Measurements from ENCODE around the gene HNRNPLL. TPM values are rescaled to one million over a fixed set of nuclear protein-coding genes. Genes with fewer than 3 reads are reported as not detected.

Gene HNRNPLL
- total RNA-seq, 3 donors from 2014 or later (not counting 1 experiment from before 2014, with no cell fraction given): 7.3 to 18.4 (median 8.8) TPM

DNA sequence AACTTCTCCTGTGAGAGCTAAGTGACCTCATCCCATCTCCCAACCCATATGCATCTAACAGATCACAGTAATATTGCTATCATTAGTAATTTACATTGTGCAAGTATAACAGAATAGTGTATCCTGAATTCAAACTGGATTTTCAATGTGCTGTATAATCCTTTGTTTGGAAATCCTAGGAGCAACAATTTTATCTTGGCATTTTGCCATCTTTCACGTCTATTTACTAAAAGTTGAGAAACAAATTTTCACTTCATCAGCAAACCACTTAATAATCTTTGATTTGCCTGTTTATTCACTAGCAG, 3.8 kb downstream of the HNRNPLL start:
- peaks cover 0 to 6% of the 10 kb centered on the region in 2 donors for H3K27me3 Mint-ChIP-seq (ENCODE audit: low read depth in 2 of 2)
- H3K4me3 ChIP-seq (ENCODE audit: low read length): no peak overlapping the region
- WGBS (ENCODE audit: insufficient coverage): 61% methylated on average over 1 of the region's 1 CpG
- no peak for ATAC-seq
- H3K4me1 ChIP-seq (ENCODE audit: control insufficient read depth, insufficient read depth, low read length): peaks cover 22% of the 10 kb centered on the region
- intact Hi-C loops (cut with micrococcal nuclease): no loop called here
- H3K4me1 Mint-ChIP-seq: peaks cover 7 to 15% of the 10 kb centered on the region in 2 donors
- H3K4me3 Mint-ChIP-seq: no peak overlapping the region
- no peak for DNase-seq
- no peaks in the 10 kb centered on the region for H3K27me3 ChIP-seq (ENCODE audit: control insufficient read depth, insufficient read depth, low read length)
- H3K9me3 Mint-ChIP-seq: no peaks in the 10 kb centered on the region
- TF ChIP-seq, protein P1, sequence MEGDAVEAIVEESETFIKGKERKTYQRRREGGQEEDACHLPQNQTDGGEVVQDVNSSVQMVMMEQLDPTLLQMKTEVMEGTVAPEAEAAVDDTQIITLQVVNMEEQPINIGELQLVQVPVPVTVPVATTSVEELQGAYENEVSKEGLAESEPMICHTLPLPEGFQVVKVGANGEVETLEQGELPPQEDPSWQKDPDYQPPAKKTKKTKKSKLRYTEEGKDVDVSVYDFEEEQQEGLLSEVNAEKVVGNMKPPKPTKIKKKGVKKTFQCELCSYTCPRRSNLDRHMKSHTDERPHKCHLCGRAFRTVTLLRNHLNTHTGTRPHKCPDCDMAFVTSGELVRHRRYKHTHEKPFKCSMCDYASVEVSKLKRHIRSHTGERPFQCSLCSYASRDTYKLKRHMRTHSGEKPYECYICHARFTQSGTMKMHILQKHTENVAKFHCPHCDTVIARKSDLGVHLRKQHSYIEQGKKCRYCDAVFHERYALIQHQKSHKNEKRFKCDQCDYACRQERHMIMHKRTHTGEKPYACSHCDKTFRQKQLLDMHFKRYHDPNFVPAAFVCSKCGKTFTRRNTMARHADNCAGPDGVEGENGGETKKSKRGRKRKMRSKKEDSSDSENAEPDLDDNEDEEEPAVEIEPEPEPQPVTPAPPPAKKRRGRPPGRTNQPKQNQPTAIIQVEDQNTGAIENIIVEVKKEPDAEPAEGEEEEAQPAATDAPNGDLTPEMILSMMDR (IDR thresholded peaks at IDR 0.05): no peak
- H3K36me3 Mint-ChIP-seq: no peaks in the 10 kb centered on the region
- H3K27ac Mint-ChIP-seq: no peak overlapping the region
- H3K36me3 ChIP-seq (ENCODE audit: control insufficient read depth, insufficient read depth, low read length): no peaks in the 10 kb centered on the region
- no peak overlapping the region for H3K27ac ChIP-seq (ENCODE audit: low read length)
- H3K9me3 ChIP-seq (ENCODE audit: control insufficient read depth, insufficient read depth, low read length): no peaks in the 10 kb centered on the region

DNA sequence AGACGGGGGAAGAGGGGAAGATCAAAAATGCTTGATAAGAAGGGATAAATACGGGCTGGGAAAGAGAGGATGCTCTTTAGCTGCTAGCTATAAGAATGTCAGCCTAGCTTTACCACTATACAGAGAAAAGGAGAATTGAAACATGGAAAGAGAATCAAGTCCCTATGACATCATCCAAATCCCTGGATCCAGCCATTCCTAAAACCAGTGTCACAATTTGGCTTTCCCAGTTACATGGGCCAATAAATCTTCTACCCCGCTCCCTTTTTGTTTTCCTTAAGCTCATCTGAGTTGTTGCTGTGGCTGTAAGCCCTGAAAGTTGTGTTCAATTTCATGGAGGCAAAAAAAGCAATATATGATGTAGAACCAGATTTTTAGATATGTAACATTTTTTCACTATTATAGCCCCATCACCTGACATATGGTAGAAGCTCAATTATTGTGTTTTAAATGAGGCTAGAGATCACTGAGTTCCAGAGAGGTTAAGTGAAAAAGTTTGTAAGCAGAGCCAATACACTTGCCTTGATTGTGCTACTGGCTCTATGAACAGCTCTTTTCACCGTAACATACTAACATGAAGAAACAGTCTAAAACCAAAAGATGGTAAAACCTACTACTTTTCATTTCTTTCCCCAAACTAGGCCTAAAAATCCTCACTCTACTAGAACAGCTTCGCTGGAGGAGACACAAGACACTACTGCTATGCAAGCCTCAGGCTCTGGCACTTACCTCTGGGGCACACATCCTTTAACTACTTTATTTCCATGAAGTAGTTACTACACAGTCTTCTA, 4.3 kb downstream of the HNRNPLL start:
- H3K27me3 Mint-ChIP-seq (ENCODE audit: low read depth in 2 of 2): peaks cover 0 to 3% of the 10 kb centered on the region in 2 donors
- ATAC-seq: no peak
- no peak overlapping the region for H3K27ac Mint-ChIP-seq
- no peaks in the 10 kb centered on the region for H3K9me3 ChIP-seq (ENCODE audit: control insufficient read depth, insufficient read depth, low read length)
- no peak overlapping the region for H3K4me3 Mint-ChIP-seq
- no peaks in the 10 kb centered on the region for H3K36me3 ChIP-seq (ENCODE audit: control insufficient read depth, insufficient read depth, low read length)
- H3K27me3 ChIP-seq (ENCODE audit: control insufficient read depth, insufficient read depth, low read length): no peaks in the 10 kb centered on the region
- H3K27ac ChIP-seq (ENCODE audit: low read length): peak overlapping the region; percentile 15
- DNase-seq: peak in 1 of 2 donors; percentile 38
- intact Hi-C loops (cut with micrococcal nuclease): no loop called here
- H3K4me1 Mint-ChIP-seq: peaks cover 1 to 10% of the 10 kb centered on the region in 2 donors
- TF ChIP-seq, protein P1 (IDR thresholded peaks at IDR 0.05): no peak
- H3K4me1 ChIP-seq (ENCODE audit: control insufficient read depth, insufficient read depth, low read length): peaks cover 16% of the 10 kb centered on the region
- WGBS (ENCODE audit: insufficient coverage): 85% methylated on average over 3 of the region's 5 CpGs
- H3K4me3 ChIP-seq (ENCODE audit: low read length): no peak overlapping the region
- no peaks in the 10 kb centered on the region for H3K9me3 Mint-ChIP-seq
- no peaks in the 10 kb centered on the region for H3K36me3 Mint-ChIP-seq

DNA sequence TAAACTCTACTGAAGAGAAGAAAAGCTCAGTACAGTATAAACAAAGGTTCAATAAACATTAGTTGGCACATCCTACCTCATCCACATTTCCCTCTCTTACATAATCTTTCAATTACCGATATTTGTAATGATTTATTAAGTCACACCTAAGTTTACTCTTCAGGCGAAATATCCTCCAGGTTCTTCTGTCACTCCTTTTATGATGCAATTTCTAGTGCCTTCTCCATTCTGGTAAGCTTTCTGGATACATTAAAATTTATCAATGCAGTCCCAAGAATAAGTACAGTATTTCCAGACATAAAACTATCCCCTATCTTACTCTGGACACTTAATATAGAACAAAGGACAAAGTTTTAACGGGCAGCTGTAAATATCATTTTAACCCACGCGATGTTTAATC, 5.6 kb downstream of the HNRNPLL start:
- no peaks in the 10 kb centered on the region for H3K36me3 ChIP-seq (ENCODE audit: control insufficient read depth, insufficient read depth, low read length)
- WGBS (ENCODE audit: insufficient coverage): 90% methylated on average over 4 of the region's 5 CpGs
- H3K27me3 Mint-ChIP-seq (ENCODE audit: low read depth in 2 of 2): peaks cover 0 to 3% of the 10 kb centered on the region in 2 donors
- ATAC-seq (no peak), DNase-seq (no peak)
- no peak overlapping the region for H3K27ac Mint-ChIP-seq
- intact Hi-C loops (cut with micrococcal nuclease): no loop called here
- H3K9me3 Mint-ChIP-seq: no peaks in the 10 kb centered on the region
- no peaks in the 10 kb centered on the region for H3K36me3 Mint-ChIP-seq
- no peak overlapping the region for H3K27ac ChIP-seq (ENCODE audit: low read length)
- TF ChIP-seq, protein P1 (IDR thresholded peaks at IDR 0.05): no peak
- H3K4me1 ChIP-seq (ENCODE audit: control insufficient read depth, insufficient read depth, low read length): peaks cover 11% of the 10 kb centered on the region
- peaks cover 0 to 5% of the 10 kb centered on the region in 2 donors for H3K4me1 Mint-ChIP-seq
- no peaks in the 10 kb centered on the region for H3K9me3 ChIP-seq (ENCODE audit: control insufficient read depth, insufficient read depth, low read length)
- no peaks in the 10 kb centered on the region for H3K27me3 ChIP-seq (ENCODE audit: control insufficient read depth, insufficient read depth, low read length)
- no peak overlapping the region for H3K4me3 Mint-ChIP-seq
- H3K4me3 ChIP-seq (ENCODE audit: low read length): no peak overlapping the region

DNA sequence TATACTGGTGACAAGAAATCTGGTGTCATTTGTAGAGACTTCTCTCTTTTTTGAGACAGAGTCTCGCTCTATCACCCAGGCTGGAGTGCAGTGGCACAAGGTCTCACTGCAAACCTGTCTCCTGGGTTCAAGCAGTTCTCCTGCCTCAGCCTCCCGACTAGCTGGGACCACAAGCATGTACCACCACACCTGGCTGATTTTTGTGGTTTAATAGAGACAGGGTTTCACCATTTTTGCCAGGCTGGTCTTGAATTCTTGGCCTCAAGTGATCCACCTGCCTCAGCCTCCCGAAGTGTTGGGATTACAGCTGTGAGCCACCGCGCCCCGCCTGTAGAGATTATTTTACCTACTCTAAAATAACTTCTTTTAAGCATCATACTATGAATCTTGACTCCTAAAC, 6.5 kb downstream of the HNRNPLL start:
- Histone ChIP-seq H3K4me1 (ENCODE audit: control insufficient read depth, insufficient read depth, low read length) (peaks cover 7% of the 10 kb centered on the region), H3K27me3 (ENCODE audit: control insufficient read depth, insufficient read depth, low read length) (no peaks in the 10 kb centered on the region), H3K36me3 (ENCODE audit: control insufficient read depth, insufficient read depth, low read length) (no peaks in the 10 kb centered on the region), H3K9me3 (ENCODE audit: control insufficient read depth, insufficient read depth, low read length) (no peaks in the 10 kb centered on the region), H3K4me3 (ENCODE audit: low read length) (no peak overlapping the region), H3K27ac (ENCODE audit: low read length) (no peak overlapping the region)
- ATAC-seq (no peak), DNase-seq (no peak)
- no peaks in the 10 kb centered on the region for H3K36me3 Mint-ChIP-seq
- WGBS (ENCODE audit: insufficient coverage): 80% methylated on average over 6 of the region's 6 CpGs
- H3K4me3 Mint-ChIP-seq: no peak overlapping the region
- intact Hi-C loops (cut with micrococcal nuclease): no loop called here
- H3K9me3 Mint-ChIP-seq: no peaks in the 10 kb centered on the region
- TF ChIP-seq, protein P1 (IDR thresholded peaks at IDR 0.05): no peak
- peaks cover 0 to 3% of the 10 kb centered on the region in 2 donors for H3K27me3 Mint-ChIP-seq (ENCODE audit: low read depth in 2 of 2)
- H3K27ac Mint-ChIP-seq: no peak overlapping the region
- H3K4me1 Mint-ChIP-seq: peaks cover 0 to 5% of the 10 kb centered on the region in 2 donors
